ENCODE measurements around the gene SEMA3A. TPM values are rescaled to one million over a fixed set of nuclear protein-coding genes. Genes with fewer than 3 reads are reported as not detected.

The SEMA3A gene
- total and polyA plus RNA-seq, 2 of the 4 experiments (the other 2 are of a cell fraction): 31.2 to 213 TPM

- Histone ChIP-seq H2AK5ac (ENCODE audit: low read depth, low read length) (no peak overlapping the region), H2AFZ (replicated peaks; ENCODE audit: low read length, poor library complexity) (no peak overlapping the region), H3K56ac (ENCODE audit: extremely low read depth, insufficient read depth, low read length) (no peak overlapping the region), H3K9me1 (ENCODE audit: insufficient read depth, low read length) (peaks cover 4% of the 10 kb centered on the region; the same call in 1 of the 2 replicates), H3K27ac (ENCODE audit: insufficient read depth, low read length) (peak overlapping the region; percentile 2; the same call in 1 of the 2 replicates), H3K18ac (ENCODE audit: low read depth, low read length) (peak overlapping the region; percentile 84; the same call in 1 of the 2 replicates), H3K4me1 (ENCODE audit: control insufficient read depth, insufficient read depth, low read length) (peaks cover 13% of the 10 kb centered on the region), H4K5ac (ENCODE audit: low read depth, low read length) (peak overlapping the region; percentile 15; the same call in 1 of the 2 replicates), H3K23ac (ENCODE audit: low read depth, low read length) (0 out of 2 replicates have a peak overlapping the region, but pooled peaks have one; percentile 22), H4K91ac (ENCODE audit: insufficient read depth, low read depth, low read length) (no peak overlapping the region), H4K8ac (ENCODE audit: low read depth in 2 of 2, low read length in 2 of 2) (peak overlapping the region in 1 of 2 experiments; percentile 22; a peak in 1 of 4 replicates), H2BK5ac (ENCODE audit: low read depth, low read length, poor library complexity, severe bottlenecking) (peak overlapping the region; percentile 86), H4K20me1 (ENCODE audit: insufficient read depth, low read length) (peaks cover 3% of the 10 kb centered on the region; the same call in 1 of the 2 replicates), H3K9ac (ENCODE audit: low read depth, low read length) (no peak overlapping the region), H3K9me3 (ENCODE audit: control insufficient read depth, insufficient read depth, low read length) (no peaks in the 10 kb centered on the region), H3K27me3 (ENCODE audit: control insufficient read depth, insufficient read depth, low read length) (no peaks in the 10 kb centered on the region), H3K79me1 (ENCODE audit: low read depth in 1 of 2, low read length in 2 of 2) (peaks cover 17 to 63% of the 10 kb centered on the region in 2 experiments), H3K4ac (ENCODE audit: low read depth, low read length) (peak overlapping the region; percentile 1; the same call in 1 of the 2 replicates), H3K36me3 (ENCODE audit: control insufficient read depth, insufficient read depth, low read length) (no peaks in the 10 kb centered on the region; the same call in 1 of the 2 replicates), H2BK15ac (ENCODE audit: low read depth, low read length) (no peak overlapping the region), H2BK120ac (ENCODE audit: low read depth, low read length) (peak overlapping the region; percentile 1; the same call in 1 of the 2 replicates), H2AK9ac (replicated peaks; ENCODE audit: low read depth, low read length, poor library complexity) (no peak overlapping the region), H3K4me3 (ENCODE audit: insufficient read depth, low read depth, low read length) (no peak overlapping the region; the same call in 1 of the 2 replicates), H2BK20ac (ENCODE audit: low read depth, low read length) (0 out of 2 replicates have a peak overlapping the region, but pooled peaks have one; percentile 27), H3K14ac (replicated peaks; ENCODE audit: low read depth, low read length) (no peak overlapping the region; the same call in 1 of the 2 replicates), H3K4me2 (ENCODE audit: low read depth, low read length) (peak overlapping the region; percentile 79; the same call in 1 of the 2 replicates)
- in situ Hi-C loops (cut with MboI; ENCODE audit: low sequenced_read_pairs): no loop called here
- ATAC-seq (ENCODE audit: low read depth) (peak; percentile 56), DNase-seq (peak; percentile 84)
- no CpG with 5 or more reads among the region's 3 CpGs for WGBS, 2 experiments (ENCODE audit: extremely low coverage in 2 of 2, insufficient read length in 1 of 2)
- BruUV-seq (replicated peaks): no TSS peak
- intact Hi-C loops (cut with micrococcal nuclease): no loop called here
- dilution Hi-C loops (cut with HindIII; ENCODE audit: low sequenced_read_pairs, unreplicated experiment): no loop called here
- ChIA-PET CTCF (no interaction called here), POLR2A (ENCODE audit: unreplicated experiment) (no interaction called here)
- TF ChIP-seq NFE2L2 (IDR thresholded peaks at IDR 0.05; ENCODE audit: low read depth, low read length): no peak
- TF ChIP-seq RFX5 (IDR thresholded peaks at IDR 0.05; ENCODE audit: low read depth, low read length): no peak
- TF ChIP-seq CEBPB (IDR thresholded peaks at IDR 0.05; ENCODE audit: low read depth, low read length): no peak
- no peak for TF ChIP-seq MAZ (IDR thresholded peaks at IDR 0.05; ENCODE audit: borderline replicate concordance, low read depth, low read length)
- TF ChIP-seq SMC3 (IDR thresholded peaks at IDR 0.05; ENCODE audit: low read depth, low read length): no peak
- no peak for TF ChIP-seq RCOR1 (IDR thresholded peaks at IDR 0.05; ENCODE audit: insufficient replicate concordance, low read length)
- TF ChIP-seq CTCF (conservative IDR thresholded peaks at IDR 0.05; ENCODE audit: low read depth, low read length): no peak
- TF ChIP-seq MAFK (IDR thresholded peaks at IDR 0.05; ENCODE audit: low read depth, low read length): no peak
- TF ChIP-seq CHD1 (IDR thresholded peaks at IDR 0.05; ENCODE audit: low read depth, low read length): no peak
- TF ChIP-seq FOS (IDR thresholded peaks at IDR 0.05; ENCODE audit: low read depth, low read length): no peak
Measured at GRCh38 chr7:84142726-84143125, 51.9 kb downstream of the SEMA3A start.
